NCI-H510A (cell line): ENCODE measurements around the gene JAKMIP1.

Experiments used
- DNase-seq: peaks from one replicate; lab custom pipeline; 2025; lab: John Stamatoyannopoulos, UW

Gene JAKMIP1

GRCh38 chr4:6042293-6043063 lies 157.9 kb downstream of the JAKMIP1 start:
- DNase-seq, result no peak

- no peak for DNase-seq
Observed at GRCh38 chr4:6041800-6042199, 158.5 kb downstream of the JAKMIP1 start.

GRCh38 chr4:6038711-6039110 lies 161.6 kb downstream of the JAKMIP1 start:
- DNase-seq, result no peak

DNA sequence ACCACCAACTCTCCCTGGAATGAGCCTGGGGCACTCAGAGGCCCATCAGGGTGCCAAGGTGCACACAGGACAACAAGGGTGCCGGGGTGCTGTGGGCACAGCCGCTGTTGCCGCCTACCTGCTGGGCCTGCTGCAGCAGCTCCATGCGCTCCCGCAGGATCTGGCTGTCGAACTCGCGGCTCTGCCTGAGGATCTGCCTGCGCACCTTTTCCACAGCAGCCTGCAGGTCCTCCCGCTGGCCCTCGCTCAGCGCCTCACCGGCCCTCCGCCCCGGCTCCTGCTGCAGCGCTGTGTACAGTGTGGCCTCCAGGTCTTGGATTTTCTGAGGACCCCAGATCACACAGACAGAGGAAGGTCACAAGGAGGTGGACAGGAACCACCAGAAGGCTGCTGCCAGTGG lies 164.6 kb downstream of the JAKMIP1 start:
- no peak for DNase-seq

DNA sequence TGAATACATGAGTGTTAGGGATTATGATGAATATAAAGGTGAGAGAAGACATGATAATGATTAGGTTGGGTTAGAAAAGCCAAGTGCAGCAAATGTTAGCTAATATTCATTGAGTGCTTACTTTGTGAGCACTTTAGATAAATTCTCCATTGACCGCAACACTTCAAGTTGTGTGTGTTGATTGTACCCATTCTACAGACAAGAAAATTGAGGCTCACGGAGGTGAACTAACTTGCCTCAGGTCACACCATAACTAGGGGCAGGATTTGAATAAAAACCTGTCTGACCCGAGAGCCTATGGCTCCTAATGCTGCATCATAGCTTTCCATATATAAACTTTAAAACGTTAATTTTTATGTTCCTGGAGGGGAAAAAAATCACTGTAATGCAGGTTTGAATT lies 167.0 kb downstream of the JAKMIP1 start:
- no peak for DNase-seq

GRCh38 chr4:6032249-6033244 lies 167.8 kb downstream of the JAKMIP1 start:
- no peak for DNase-seq

DNA sequence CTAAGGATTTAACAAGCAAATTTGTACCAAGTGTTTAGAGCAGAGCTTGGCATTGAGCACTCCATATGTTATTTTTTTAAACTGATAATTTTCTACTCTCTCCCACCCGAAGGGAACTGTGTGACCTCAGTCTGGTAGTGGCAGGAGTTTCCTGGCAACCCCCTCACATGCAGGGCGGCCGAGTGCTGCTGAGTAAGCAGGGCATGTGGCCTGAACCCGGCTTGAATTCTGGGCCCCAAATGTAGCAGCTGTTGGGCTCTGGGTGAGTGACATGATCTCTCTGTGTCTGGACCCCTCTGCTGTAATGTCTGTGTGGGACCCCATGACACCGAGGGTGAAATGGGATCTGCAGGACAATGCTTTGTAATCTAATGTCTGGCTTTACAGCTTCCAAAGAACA lies 168.5 kb downstream of the JAKMIP1 start:
- DNase-seq, result no peak

DNA sequence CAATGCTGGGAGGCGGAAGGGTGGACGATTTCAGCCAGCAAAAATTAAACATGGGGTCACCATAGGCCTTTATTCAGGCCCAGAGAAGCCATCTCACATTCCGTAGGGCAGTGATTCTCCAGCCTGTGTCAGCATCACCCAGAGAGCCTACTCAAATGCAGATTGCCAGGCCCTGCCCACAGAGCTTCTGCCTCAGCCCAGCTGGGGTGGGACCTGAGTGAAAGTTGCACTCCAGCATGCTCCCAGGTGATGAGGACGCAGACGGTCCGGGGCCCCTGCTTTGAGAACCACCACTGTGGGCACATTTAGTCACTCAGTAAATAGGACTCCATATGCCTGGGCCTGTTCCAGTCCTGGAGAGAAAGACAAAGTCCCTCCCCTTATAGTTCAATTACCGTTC lies 169.7 kb downstream of the JAKMIP1 start:
- DNase-seq, result no peak

DNA sequence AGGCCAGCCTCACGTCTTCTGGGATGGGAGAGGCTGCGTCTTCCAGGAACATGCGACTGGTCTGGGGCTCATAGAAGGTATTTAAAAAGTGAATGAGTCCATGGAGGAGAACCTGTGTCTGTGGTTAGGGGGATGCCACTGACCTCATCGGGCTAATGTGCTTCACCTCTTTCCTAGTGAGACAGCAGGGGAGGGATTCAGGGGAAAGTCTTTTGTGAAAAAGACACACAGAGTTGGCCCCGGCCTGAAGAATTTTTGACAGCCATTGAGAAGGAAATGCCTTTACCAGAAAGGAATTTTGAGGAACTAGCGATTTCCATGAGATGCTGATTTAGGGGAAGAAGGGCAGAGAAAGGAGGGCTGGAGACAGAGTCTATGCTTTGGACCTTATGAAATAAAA lies 171.1 kb downstream of the JAKMIP1 start:
- no peak for DNase-seq

DNA sequence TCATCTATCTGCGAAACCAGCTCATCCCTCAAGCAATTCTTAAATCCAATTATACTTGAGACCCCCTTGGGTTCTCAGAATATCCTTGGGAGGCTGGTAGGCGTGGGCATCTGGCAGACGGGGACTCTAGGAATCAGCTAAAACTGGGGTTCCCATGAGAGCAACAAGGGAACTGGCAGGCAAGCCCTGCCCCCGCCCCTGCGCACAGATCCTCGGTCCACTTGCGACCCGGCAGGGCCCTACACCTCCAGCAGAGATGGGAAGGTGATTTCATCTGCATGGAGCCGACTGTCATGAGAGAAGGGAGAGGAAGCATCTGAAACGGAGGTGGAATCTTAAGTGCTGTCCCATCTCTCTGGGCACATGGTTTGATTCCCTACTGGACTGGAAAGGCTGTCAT lies 172.2 kb downstream of the JAKMIP1 start:
- no peak for DNase-seq

- DNase-seq, result no peak
Observed at GRCh38 chr4:6027392-6027791, 173.0 kb downstream of the JAKMIP1 start.

GRCh38 chr4:6024313-6024960 lies 175.9 kb downstream of the JAKMIP1 start:
- no peak for DNase-seq

GRCh38 chr4:6023731-6024130 lies 176.6 kb downstream of the JAKMIP1 start:
- DNase-seq, result no peak

DNA sequence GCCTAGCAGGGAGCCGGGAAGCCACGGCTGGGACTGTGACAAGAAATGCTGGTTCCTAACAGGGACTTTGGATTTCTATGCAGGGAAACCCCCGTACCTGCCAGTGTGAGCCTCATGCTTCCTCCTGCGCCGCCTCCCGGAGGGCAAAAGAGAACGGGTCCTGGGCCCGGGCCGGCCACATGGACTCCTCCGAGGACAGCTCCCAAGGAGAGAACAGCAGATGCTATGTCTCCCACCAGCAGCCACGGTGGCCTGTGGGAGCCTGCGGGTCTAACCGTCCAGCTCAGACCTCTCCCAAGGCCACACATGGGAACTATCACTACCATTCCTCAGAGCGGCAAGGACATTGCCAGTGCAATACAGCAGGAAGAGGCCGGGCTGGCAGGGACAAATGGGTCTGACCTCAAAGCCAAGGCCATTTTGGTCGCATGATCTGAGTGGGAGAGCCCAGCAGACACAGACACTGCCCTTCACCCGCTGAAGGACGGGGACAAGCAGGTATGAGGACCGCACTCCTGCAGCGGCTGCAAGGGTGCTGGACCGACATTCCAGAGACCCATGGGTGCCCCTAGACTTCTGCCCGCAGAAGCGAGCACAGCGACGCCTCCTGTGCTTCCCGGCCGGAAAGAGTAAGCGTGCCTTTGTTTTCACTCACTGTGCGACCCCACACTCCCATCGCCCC lies 177.6 kb downstream of the JAKMIP1 start:
- no peak for DNase-seq

- no peak for DNase-seq
Observed at GRCh38 chr4:6021831-6022606, 178.3 kb downstream of the JAKMIP1 start.

DNA sequence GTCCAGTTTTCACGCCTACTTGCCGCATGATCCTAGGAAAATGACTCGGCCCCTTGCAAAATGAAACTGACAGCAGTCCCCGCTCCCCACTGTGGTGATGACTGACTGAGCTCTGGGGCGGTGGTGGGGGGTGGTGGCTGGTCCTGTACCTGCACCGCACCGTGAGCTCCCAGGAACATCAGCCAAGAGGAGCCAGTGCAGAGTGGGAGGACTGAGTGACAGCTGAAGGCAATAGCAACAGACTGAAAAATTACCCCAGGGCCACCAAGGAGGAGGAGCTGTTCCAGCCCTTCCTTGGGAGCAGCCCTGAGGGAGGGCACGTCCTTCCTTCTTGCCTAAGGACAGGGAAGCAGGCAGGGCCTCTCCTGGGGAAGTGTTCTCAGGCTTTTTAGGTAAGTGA lies 179.7 kb downstream of the JAKMIP1 start:
- DNase-seq, result no peak

DNA sequence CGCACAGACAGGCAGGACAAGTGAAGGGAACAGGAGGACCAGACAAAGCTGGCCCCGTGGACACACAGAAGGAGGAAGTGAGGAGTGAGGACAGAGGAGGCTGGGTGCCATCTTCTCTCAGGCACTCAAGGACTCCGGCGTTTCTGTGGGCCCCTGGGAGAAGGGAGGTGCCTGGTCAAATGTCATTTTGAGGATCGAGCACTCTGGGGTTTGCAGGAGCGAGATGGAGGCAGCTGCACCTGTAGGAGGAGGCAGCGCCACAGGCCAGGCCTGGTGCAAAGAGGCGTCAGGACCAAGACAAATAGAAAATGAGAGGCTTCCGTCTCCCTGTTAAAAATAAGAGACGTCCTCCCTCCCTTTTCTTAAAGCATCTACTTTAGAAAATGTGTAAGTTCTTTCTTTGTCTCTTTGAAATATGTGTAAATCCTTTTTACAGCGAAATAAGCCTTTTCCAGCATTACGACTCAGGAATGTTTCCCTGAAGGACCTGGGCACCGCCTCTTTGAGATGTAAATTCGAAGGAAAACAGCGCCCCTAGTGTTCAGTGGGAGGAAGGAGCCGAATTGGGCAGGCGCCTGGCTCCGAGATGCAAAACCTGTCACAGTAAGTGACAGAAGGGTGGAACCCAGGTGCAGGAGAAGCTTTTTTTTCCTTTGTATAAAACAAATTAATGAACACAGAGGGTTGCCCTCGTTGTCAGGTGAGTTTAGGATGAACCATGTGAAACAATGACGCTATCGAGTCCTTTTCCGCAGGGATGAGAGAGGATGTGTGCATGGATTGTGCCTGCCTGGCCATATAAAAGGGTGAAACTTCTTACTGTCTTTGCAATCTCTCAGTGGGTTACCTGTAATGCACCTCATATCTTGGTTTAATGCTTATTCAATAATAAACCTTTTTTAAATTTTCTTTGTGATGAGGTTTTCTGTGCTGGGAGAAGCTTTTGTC lies 180.8 kb downstream of the JAKMIP1 start:
- DNase-seq, result no peak

DNA sequence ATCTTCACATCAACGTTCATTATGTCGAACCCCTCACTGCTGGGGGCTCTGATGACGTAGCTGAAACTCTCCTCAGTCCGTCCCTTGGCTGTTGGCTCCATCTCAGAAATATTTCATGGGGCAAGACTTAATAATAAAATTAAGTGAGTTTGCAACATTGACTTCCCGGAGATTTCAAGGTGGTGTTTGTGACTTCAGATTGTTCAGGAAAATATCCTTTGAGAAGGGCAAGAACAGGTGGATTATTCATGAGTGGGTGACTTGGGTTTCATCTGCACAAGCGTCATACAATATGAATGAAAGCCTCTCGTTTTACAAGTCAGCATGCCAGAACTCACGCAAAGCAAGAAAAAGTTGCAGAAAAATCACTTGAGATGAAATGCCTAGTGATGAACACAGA lies 182.0 kb downstream of the JAKMIP1 start, which contains the start of gene C4orf50:
C4orf50 (minus strand) TSS at position 101 of the 400 bp plus-strand sequence.
- DNase-seq, result no peak

- DNase-seq, result no peak
Observed at GRCh38 chr4:6017800-6018199, 182.5 kb downstream of the JAKMIP1 start.

DNA sequence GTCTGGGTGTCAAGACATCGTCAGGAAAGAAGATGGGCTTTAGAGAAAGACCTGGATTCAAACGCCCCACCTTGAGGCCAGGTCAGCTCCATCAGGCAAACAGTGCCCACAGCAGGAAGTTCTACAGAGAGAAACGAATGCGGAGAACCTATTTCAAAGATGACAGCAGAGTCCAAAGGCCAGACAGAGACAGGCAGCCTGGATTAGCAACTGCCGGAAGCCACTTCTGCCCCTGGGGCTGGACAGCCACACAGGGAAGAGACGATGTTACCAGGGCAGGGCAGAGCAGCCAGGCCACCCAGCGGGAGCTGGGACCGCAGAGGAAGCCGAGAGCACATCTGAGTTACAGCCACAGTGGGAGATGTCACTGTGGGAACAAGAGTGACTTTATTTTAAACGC lies 183.3 kb downstream of the JAKMIP1 start:
- DNase-seq, result no peak
